ENCODE measurements around the gene PSAT1.

PSAT1 gene

GRCh38 chr9:78369639-78370219 lies 72.8 kb downstream of the PSAT1 start:
- no peaks in the 10 kb centered on the region for H3K9me3 ChIP-seq (ENCODE audit: low read depth, low read length)
- no peak overlapping the region for H3K27ac ChIP-seq
- H3K36me3 ChIP-seq (ENCODE audit: insufficient read depth, low read length), result no peaks in the 10 kb centered on the region
- no peak overlapping the region for H3K9ac ChIP-seq (ENCODE audit: insufficient read length)
- peak; percentile 71 for DNase-seq (ENCODE audit: low read depth, low spot score)
- H3K4me3 ChIP-seq, result no peak overlapping the region
- TF ChIP-seq FOXP2 (optimal IDR thresholded peaks at IDR 0.05; ENCODE audit: control extremely low read depth, extremely low read length, insufficient read depth) (no peak), POLR2AphosphoS5 (IDR thresholded peaks at IDR 0.05; ENCODE audit: borderline replicate concordance, low read depth, low read length) (no peak), EZH2 (IDR thresholded peaks at IDR 0.05) (no peak)

GRCh38 chr9:78370991-78371390 lies 74.1 kb downstream of the PSAT1 start:
- no peaks in the 10 kb centered on the region for H3K9me3 ChIP-seq (ENCODE audit: low read depth, low read length)
- H3K4me3 ChIP-seq, result no peak overlapping the region
- DNase-seq (ENCODE audit: low read depth, low spot score), result no peak
- no peak overlapping the region for H3K27ac ChIP-seq
- no peak overlapping the region for H3K9ac ChIP-seq (ENCODE audit: insufficient read length)
- TF ChIP-seq POLR2AphosphoS5 (IDR thresholded peaks at IDR 0.05; ENCODE audit: borderline replicate concordance, low read depth, low read length), result no peak
- no peak for TF ChIP-seq FOXP2 (optimal IDR thresholded peaks at IDR 0.05; ENCODE audit: control extremely low read depth, extremely low read length, insufficient read depth)
- no peak for TF ChIP-seq EZH2 (IDR thresholded peaks at IDR 0.05)
- no peaks in the 10 kb centered on the region for H3K36me3 ChIP-seq (ENCODE audit: insufficient read depth, low read length)

- TF ChIP-seq EZH2 (IDR thresholded peaks at IDR 0.05) (no peak), FOXP2 (optimal IDR thresholded peaks at IDR 0.05; ENCODE audit: control extremely low read depth, extremely low read length, insufficient read depth) (no peak), POLR2AphosphoS5 (IDR thresholded peaks at IDR 0.05; ENCODE audit: borderline replicate concordance, low read depth, low read length) (no peak)
- no peak for DNase-seq (ENCODE audit: low read depth, low spot score)
- H3K27ac ChIP-seq, result no peak overlapping the region
- H3K9me3 ChIP-seq (ENCODE audit: low read depth, low read length), result no peaks in the 10 kb centered on the region
- H3K9ac ChIP-seq (ENCODE audit: insufficient read length), result no peak overlapping the region
- H3K36me3 ChIP-seq (ENCODE audit: insufficient read depth, low read length), result no peaks in the 10 kb centered on the region
- no peak overlapping the region for H3K4me3 ChIP-seq
These were observed 75.1 kb downstream of the PSAT1 start for GRCh38 chr9:78371981-78372380.
